Neural cell (in vitro differentiated cells): Measurements from ENCODE around the gene WDHD1. TPM values are rescaled to one million over a fixed set of nuclear protein-coding genes. Genes with fewer than 3 reads are reported as not detected.
"Not testable (repeated sequence)": the region's sequence is repeated elsewhere in the genome, so short reads cannot be mapped to it uniquely, and the experiment has no call there.

Source experiments
- H2AFZ ChIP-seq: fragments of 200-600, 300-800 bp; sonication (generic), shearing (Covaris generic); 2 replicates; pipeline ENCODE4 v1.6.0; 2014; ENCODE audit warnings: low read depth, mild to moderate bottlenecking, antibody characterized with exemption, low read length, moderate library complexity
- H3F3A ChIP-seq: fragments of 200-600 bp; shearing (Covaris generic); 2 replicates; pipeline ENCODE4 v1.6.1; 2016; ENCODE audit warnings: mild to moderate bottlenecking, moderate library complexity, mixed read lengths, antibody characterized with exemption, low read length; ENCODE audit not compliant: insufficient read depth, poor library complexity, severe bottlenecking
- H3K27ac ChIP-seq: fragments of 200-600, 300-800 bp; sonication (generic), shearing (Covaris generic); 2 replicates; pipeline ENCODE4 v1.5.1; 2014; ENCODE audit warnings: mild to moderate bottlenecking, low read length, moderate library complexity
- H3K27me3 ChIP-seq: fragments of 300-800, 200-600 bp; sonication (generic), shearing (Covaris generic); 2 replicates; pipeline ENCODE4 v1.6.0; 2014; ENCODE audit warnings: mild to moderate bottlenecking, low read depth, low read length, moderate library complexity; ENCODE audit not compliant: insufficient read depth
- H3K36me3 ChIP-seq: fragments of 300-800, 200-600 bp; sonication (generic), shearing (Covaris generic); 2 replicates; pipeline ENCODE4 v1.5.1; 2014; ENCODE audit warnings: mild to moderate bottlenecking, antibody characterized with exemption, low read length, moderate library complexity; ENCODE audit not compliant: insufficient read depth
- H3K4me2 ChIP-seq: fragments of 300-800, 200-600 bp; sonication (generic), shearing (Covaris generic); 2 replicates; pipeline ENCODE4 v1.6.0; 2014; ENCODE audit warnings: mild to moderate bottlenecking, low read length
- H3K4me3 ChIP-seq: fragments of 300-800, 200-600 bp; sonication (generic), shearing (Covaris generic); 2 replicates; pipeline ENCODE4 v1.5.1; 2014; ENCODE audit warnings: mild to moderate bottlenecking, low read length, moderate library complexity
- H3K79me2 ChIP-seq: fragments of 200-600 bp; shearing (Covaris generic); replicated peaks from 2 replicates; pipeline ENCODE4 v1.6.0; 2014; ENCODE audit warnings: mild to moderate bottlenecking, low read length, moderate library complexity; ENCODE audit not compliant: insufficient read depth
- H3K9ac ChIP-seq: fragments of 300-800, 200-600 bp; sonication (generic), shearing (Covaris generic); 2 replicates; pipeline ENCODE4 v1.6.1; 2016; ENCODE audit warnings: mild to moderate bottlenecking, low read length, mixed read lengths
- H3K9me2 ChIP-seq: fragments of 200-600 bp; shearing (Covaris generic); 2 replicates; pipeline ENCODE4 v1.6.1; 2016; ENCODE audit warnings: mild to moderate bottlenecking, low read length, mixed read lengths; ENCODE audit not compliant: insufficient read depth
- H3K9me3 ChIP-seq: fragments of 200-600, 300-800 bp; sonication (generic), shearing (Covaris generic); 2 replicates; pipeline ENCODE4 v1.6.1; 2016; ENCODE audit warnings: mild to moderate bottlenecking, mixed run types, low read length, moderate library complexity, mixed read lengths
- H4K20me1 ChIP-seq: fragments of 200-600 bp; shearing (Covaris generic); 2 replicates; pipeline ENCODE4 v1.6.1; 2016; ENCODE audit warnings: mild to moderate bottlenecking, mixed run types; ENCODE audit not compliant: insufficient read depth
- EP300 ChIP-seq: fragments of 450-650 bp; conservative IDR thresholded peaks from 2 replicates; pipeline ENCODE4 v1.6.1; 2014; ENCODE audit warnings: antibody characterized with exemption, mild to moderate bottlenecking, moderate library complexity; ENCODE audit not compliant: poor library complexity, severe bottlenecking
- EZH2 ChIP-seq: fragments of 200-600, 300-800 bp; shearing (Covaris generic), sonication (generic); IDR thresholded peaks from 2 replicates; pipeline ENCODE4 v1.6.1; 2014; ENCODE audit warnings: antibody characterized with exemption, low read length, borderline replicate concordance, mild to moderate bottlenecking; ENCODE audit not compliant: insufficient read depth, poor library complexity, severe bottlenecking
- MXI1 ChIP-seq: fragments of 450-650 bp; conservative IDR thresholded peaks from 2 replicates; pipeline ENCODE4 v1.6.1; 2014; ENCODE audit warnings: antibody characterized with exemption, mild to moderate bottlenecking; ENCODE audit not compliant: poor library complexity, severe bottlenecking
- POLR2AphosphoS5 ChIP-seq: IDR thresholded peaks from 2 replicates; pipeline ENCODE4 v1.6.1; 2012
- RAD21 ChIP-seq: fragments of 450-650 bp; conservative IDR thresholded peaks from 2 replicates; pipeline ENCODE4 v1.6.1; 2014; ENCODE audit warnings: antibody characterized with exemption, mild to moderate bottlenecking, moderate library complexity
- SMC3 ChIP-seq: fragments of 450-650 bp; conservative IDR thresholded peaks from 2 replicates; pipeline ENCODE4 v1.6.1; 2014; ENCODE audit warnings: antibody characterized with exemption, mild to moderate bottlenecking, moderate library complexity; ENCODE audit not compliant: poor library complexity
- TAF1 ChIP-seq: IDR thresholded peaks from 2 replicates; pipeline ENCODE4 v1.6.1; 2012; ENCODE audit warnings: low read depth
- polyA plus RNA-seq: library from polyadenylated mRNA; depleted of rRNA; stranded (reverse); fragments of >200 nt; gene quantifications from 2 replicates; pipeline ENCODE4 v1.2.3, GENCODE V29; 2014
- TF ChIP-seq, protein P1 (sequence below): fragments of 450-650 bp; IDR thresholded peaks from 2 replicates; pipeline ENCODE4 v1.5.1; 2014; ENCODE audit warnings: antibody characterized with exemption, mild to moderate bottlenecking, moderate library complexity; ENCODE audit not compliant: poor library complexity, severe bottlenecking
- TF ChIP-seq, protein P2 (sequence below): IDR thresholded peaks from 2 replicates; pipeline ENCODE4 v1.6.1; 2012; ENCODE audit warnings: borderline replicate concordance

WDHD1 gene
- polyA plus RNA-seq, 1 donor from 2014 or later, result 8.0 TPM

DNA sequence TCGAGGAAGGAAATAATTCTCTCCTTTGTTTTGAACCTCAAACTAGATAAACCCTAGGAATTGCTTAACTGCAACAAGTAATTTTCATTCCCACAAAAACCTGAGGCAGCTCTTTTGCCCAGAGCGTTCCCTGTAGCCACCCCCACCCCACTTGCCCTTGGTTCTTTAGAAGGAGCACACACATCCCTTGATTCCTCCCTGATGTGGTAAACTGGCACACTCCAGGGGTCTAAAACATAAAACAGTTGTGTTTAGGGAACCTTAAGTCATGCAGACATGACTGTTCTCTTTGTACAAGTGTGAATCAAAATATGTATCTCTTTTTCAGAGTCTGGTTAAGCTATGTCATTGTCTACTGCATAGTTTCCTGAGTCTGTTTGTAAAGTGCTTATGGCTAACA is 38.5 kb upstream of the WDHD1 start:
- no peak overlapping the region for H3K9ac ChIP-seq
- H3K4me3 ChIP-seq, result no peak overlapping the region
- no peak for TF ChIP-seq SMC3
- TF ChIP-seq TAF1, result no peak
- TF ChIP-seq RAD21, result no peak
- TF ChIP-seq, protein P1, sequence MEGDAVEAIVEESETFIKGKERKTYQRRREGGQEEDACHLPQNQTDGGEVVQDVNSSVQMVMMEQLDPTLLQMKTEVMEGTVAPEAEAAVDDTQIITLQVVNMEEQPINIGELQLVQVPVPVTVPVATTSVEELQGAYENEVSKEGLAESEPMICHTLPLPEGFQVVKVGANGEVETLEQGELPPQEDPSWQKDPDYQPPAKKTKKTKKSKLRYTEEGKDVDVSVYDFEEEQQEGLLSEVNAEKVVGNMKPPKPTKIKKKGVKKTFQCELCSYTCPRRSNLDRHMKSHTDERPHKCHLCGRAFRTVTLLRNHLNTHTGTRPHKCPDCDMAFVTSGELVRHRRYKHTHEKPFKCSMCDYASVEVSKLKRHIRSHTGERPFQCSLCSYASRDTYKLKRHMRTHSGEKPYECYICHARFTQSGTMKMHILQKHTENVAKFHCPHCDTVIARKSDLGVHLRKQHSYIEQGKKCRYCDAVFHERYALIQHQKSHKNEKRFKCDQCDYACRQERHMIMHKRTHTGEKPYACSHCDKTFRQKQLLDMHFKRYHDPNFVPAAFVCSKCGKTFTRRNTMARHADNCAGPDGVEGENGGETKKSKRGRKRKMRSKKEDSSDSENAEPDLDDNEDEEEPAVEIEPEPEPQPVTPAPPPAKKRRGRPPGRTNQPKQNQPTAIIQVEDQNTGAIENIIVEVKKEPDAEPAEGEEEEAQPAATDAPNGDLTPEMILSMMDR, result no peak
- TF ChIP-seq, protein P2, sequence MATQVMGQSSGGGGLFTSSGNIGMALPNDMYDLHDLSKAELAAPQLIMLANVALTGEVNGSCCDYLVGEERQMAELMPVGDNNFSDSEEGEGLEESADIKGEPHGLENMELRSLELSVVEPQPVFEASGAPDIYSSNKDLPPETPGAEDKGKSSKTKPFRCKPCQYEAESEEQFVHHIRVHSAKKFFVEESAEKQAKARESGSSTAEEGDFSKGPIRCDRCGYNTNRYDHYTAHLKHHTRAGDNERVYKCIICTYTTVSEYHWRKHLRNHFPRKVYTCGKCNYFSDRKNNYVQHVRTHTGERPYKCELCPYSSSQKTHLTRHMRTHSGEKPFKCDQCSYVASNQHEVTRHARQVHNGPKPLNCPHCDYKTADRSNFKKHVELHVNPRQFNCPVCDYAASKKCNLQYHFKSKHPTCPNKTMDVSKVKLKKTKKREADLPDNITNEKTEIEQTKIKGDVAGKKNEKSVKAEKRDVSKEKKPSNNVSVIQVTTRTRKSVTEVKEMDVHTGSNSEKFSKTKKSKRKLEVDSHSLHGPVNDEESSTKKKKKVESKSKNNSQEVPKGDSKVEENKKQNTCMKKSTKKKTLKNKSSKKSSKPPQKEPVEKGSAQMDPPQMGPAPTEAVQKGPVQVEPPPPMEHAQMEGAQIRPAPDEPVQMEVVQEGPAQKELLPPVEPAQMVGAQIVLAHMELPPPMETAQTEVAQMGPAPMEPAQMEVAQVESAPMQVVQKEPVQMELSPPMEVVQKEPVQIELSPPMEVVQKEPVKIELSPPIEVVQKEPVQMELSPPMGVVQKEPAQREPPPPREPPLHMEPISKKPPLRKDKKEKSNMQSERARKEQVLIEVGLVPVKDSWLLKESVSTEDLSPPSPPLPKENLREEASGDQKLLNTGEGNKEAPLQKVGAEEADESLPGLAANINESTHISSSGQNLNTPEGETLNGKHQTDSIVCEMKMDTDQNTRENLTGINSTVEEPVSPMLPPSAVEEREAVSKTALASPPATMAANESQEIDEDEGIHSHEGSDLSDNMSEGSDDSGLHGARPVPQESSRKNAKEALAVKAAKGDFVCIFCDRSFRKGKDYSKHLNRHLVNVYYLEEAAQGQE, result no peak
- no peak for TF ChIP-seq EZH2
- no peak for TF ChIP-seq EP300
- TF ChIP-seq MXI1, result no peak
- no peak for TF ChIP-seq POLR2AphosphoS5
- H3K9me2 ChIP-seq, result no peaks in the 10 kb centered on the region
- peaks cover 20% of the 10 kb centered on the region for H3K79me2 ChIP-seq
- no peak overlapping the region for H3K4me2 ChIP-seq
- H3K36me3 ChIP-seq, result peaks cover 10% of the 10 kb centered on the region
- no peaks in the 10 kb centered on the region for H3K27me3 ChIP-seq
- no peaks in the 10 kb centered on the region for H3K9me3 ChIP-seq
- H3K27ac ChIP-seq, result no peak overlapping the region
- no peaks in the 10 kb centered on the region for H4K20me1 ChIP-seq
- no peak overlapping the region for H2AFZ ChIP-seq
- H3F3A ChIP-seq, result no peaks in the 10 kb centered on the region

DNA sequence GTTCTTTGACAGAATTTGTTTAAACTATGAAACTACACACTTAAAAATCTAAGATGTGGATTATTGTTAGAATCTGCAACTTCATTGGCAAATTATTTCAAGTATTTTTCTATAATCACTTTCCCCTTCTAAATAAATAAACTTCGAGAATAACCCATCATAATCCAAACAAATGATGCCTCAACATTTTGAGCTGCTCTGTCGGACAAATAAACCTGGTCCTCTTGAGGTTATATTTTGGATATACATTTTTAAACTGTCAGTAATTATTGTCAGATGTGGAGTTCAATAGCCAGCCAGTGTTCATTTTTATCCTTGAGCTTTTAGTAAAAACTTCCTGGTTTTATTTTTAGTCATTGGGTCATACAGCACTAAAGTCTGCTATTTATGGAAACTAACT is 38.0 kb upstream of the WDHD1 start:
- H4K20me1 ChIP-seq, H3K27ac ChIP-seq, H3K27me3 ChIP-seq: not testable (repeated sequence)

More for the DNA sequence above, 38.0 kb upstream of the WDHD1 start:
- peaks cover 24% of the 10 kb centered on the region for H3K79me2 ChIP-seq
- H3F3A ChIP-seq, H3K9ac ChIP-seq, H3K36me3 ChIP-seq, H3K9me3 ChIP-seq, H3K4me3 ChIP-seq, H3K9me2 ChIP-seq, H3K4me2 ChIP-seq, H2AFZ ChIP-seq: not testable (repeated sequence)
